WI38 (cell line): ENCODE data around the gene SSR4.

Experiments
- H3K4me3 ChIP-seq: 2 replicates; pipeline ENCODE4 v1.5.1; 2011; ENCODE audit warnings: low read depth, mild to moderate bottlenecking, control low read depth, low read length
- CTCF ChIP-seq: IDR thresholded peaks from 2 replicates; pipeline ENCODE4 v1.5.1; 2012; ENCODE audit warnings: low read depth, mild to moderate bottlenecking, control low read depth, low read length

SSR4 gene

GRCh38 chrX:153818571-153819383 is 24.3 kb downstream of the SSR4 start:
- peak overlapping the region; percentile 42 for H3K4me3 ChIP-seq
- TF ChIP-seq CTCF: no peak

GRCh38 chrX:153819384-153820040 is 25.0 kb downstream of the SSR4 start:
- TF ChIP-seq CTCF: no peak
- peak overlapping the region; percentile 42 for H3K4me3 ChIP-seq

GRCh38 chrX:153820601-153821000 is 26.1 kb downstream of the SSR4 start:
- TF ChIP-seq CTCF: no peak
- no peak overlapping the region for H3K4me3 ChIP-seq

- no peak overlapping the region for H3K4me3 ChIP-seq
- no peak for TF ChIP-seq CTCF
Measured at GRCh38 chrX:153821066-153821465, 26.6 kb downstream of the SSR4 start.

- no peak overlapping the region for H3K4me3 ChIP-seq
- TF ChIP-seq CTCF: no peak
Measured at GRCh38 chrX:153824348-153824747, 29.9 kb downstream of the SSR4 start.

GRCh38 chrX:153825042-153825441 is 30.6 kb downstream of the SSR4 start:
- no peak overlapping the region for H3K4me3 ChIP-seq

More at GRCh38 chrX:153825042-153825441, 30.6 kb downstream of the SSR4 start:
- TF ChIP-seq CTCF: no peak
